ENCODE measurements around the gene MAEA.

GRCh38 chr4:1315306-1315705 is 25.6 kb downstream of the MAEA start:
- TF ChIP-seq CREB1 (IDR thresholded peaks at IDR 0.05), result no peak
- no peak for TF ChIP-seq CTCF (IDR thresholded peaks at IDR 0.05; ENCODE audit: control extremely low read depth in 1 of 3, insufficient read depth in 1 of 3, low read depth in 1 of 3, low read length in 3 of 3)
- TF ChIP-seq RFX5 (IDR thresholded peaks at IDR 0.05; ENCODE audit: borderline replicate concordance, low read depth, low read length), result no peak
- no peak for TF ChIP-seq RAD21 (IDR thresholded peaks at IDR 0.05 in 1 of 2, conservative IDR thresholded peaks at IDR 0.05 in 1 of 2; ENCODE audit: low read depth in 2 of 2, low read length in 2 of 2)
- TF ChIP-seq KDM5A (IDR thresholded peaks at IDR 0.05; ENCODE audit: low read length), result no peak
- TF ChIP-seq SIRT6 (IDR thresholded peaks at IDR 0.05; ENCODE audit: low read length), result no peak
- no peak for TF ChIP-seq TAF1 (IDR thresholded peaks at IDR 0.05; ENCODE audit: low read depth, low read length)

Data from H1 (cell line).